KOPT-K1 (cell line): ENCODE data around the gene PRR29.
"Not testable (repeated sequence)": the region's sequence is repeated elsewhere in the genome, so short reads cannot be mapped to it uniquely, and the experiment has no call there.

ENCODE experiments used
- H3K27ac ChIP-seq: fragments of 200-600 bp; sonication (generic); 2 replicates; pipeline ENCODE4 v1.5.1; 2016; ENCODE audit warnings: antibody characterized with exemption, mild to moderate bottlenecking, low read depth, low read length; ENCODE audit not compliant: poor library complexity, severe bottlenecking
- H3K36me3 ChIP-seq: fragments of 200-600 bp; sonication (generic); 2 replicates; pipeline ENCODE4 v1.5.1; 2017; ENCODE audit warnings: antibody characterized with exemption, mild to moderate bottlenecking, low read length, moderate library complexity; ENCODE audit not compliant: insufficient read depth
- H3K9me3 ChIP-seq: fragments of 200-600 bp; sonication (generic); 2 replicates; pipeline ENCODE4 v1.5.1; 2017; ENCODE audit warnings: antibody characterized with exemption, low read length, mild to moderate bottlenecking; ENCODE audit not compliant: insufficient read depth, poor library complexity, severe bottlenecking

PRR29 gene

GRCh38 chr17:63999680-64000531 is 1.8 kb downstream of the PRR29 start:
- Histone ChIP-seq H3K27ac (no peak overlapping the region), H3K36me3 (peaks cover 40% of the 10 kb centered on the region), H3K9me3 (no peaks in the 10 kb centered on the region)

- Histone ChIP-seq H3K9me3 (no peaks in the 10 kb centered on the region), H3K27ac (no peak overlapping the region), H3K36me3 (peaks cover 52% of the 10 kb centered on the region)
Observed at GRCh38 chr17:64001091-64001579, 3.0 kb downstream of the PRR29 start.

- Histone ChIP-seq H3K9me3 (no peaks in the 10 kb centered on the region), H3K36me3 (peaks cover 60% of the 10 kb centered on the region), H3K27ac (no peak overlapping the region)
Observed at GRCh38 chr17:64001763-64002529, 3.8 kb downstream of the PRR29 start.

GRCh38 chr17:64002658-64003525 is 4.7 kb downstream of the PRR29 start:
- peaks cover 70% of the 10 kb centered on the region for H3K36me3 ChIP-seq
- no peak overlapping the region for H3K27ac ChIP-seq
- no peaks in the 10 kb centered on the region for H3K9me3 ChIP-seq

- Histone ChIP-seq H3K27ac (no peak overlapping the region), H3K9me3 (no peaks in the 10 kb centered on the region), H3K36me3 (peaks cover 77% of the 10 kb centered on the region)
Observed at GRCh38 chr17:64003526-64004121, 5.5 kb downstream of the PRR29 start.

GRCh38 chr17:64004218-64004770 is 6.1 kb downstream of the PRR29 start:
- peaks cover 84% of the 10 kb centered on the region for H3K36me3 ChIP-seq
- no peak overlapping the region for H3K27ac ChIP-seq
- no peaks in the 10 kb centered on the region for H3K9me3 ChIP-seq

GRCh38 chr17:64004903-64005733 is 7.0 kb downstream of the PRR29 start:
- H3K9me3 ChIP-seq: no peaks in the 10 kb centered on the region
- H3K27ac ChIP-seq: no peak overlapping the region
- peaks cover 92% of the 10 kb centered on the region for H3K36me3 ChIP-seq

- Histone ChIP-seq H3K27ac (no peak overlapping the region), H3K36me3 (peaks cover 98% of the 10 kb centered on the region), H3K9me3 (no peaks in the 10 kb centered on the region)
Observed at GRCh38 chr17:64005734-64006167, 7.6 kb downstream of the PRR29 start.

GRCh38 chr17:64006361-64007088 is 8.4 kb downstream of the PRR29 start:
- H3K36me3 ChIP-seq: peaks cover 100% of the 10 kb centered on the region
- no peak overlapping the region for H3K27ac ChIP-seq
- no peaks in the 10 kb centered on the region for H3K9me3 ChIP-seq

- H3K36me3 ChIP-seq: peaks cover 100% of the 10 kb centered on the region
- not testable (repeated sequence) for H3K9me3 ChIP-seq, H3K27ac ChIP-seq
Observed at GRCh38 chr17:64007089-64007837, 9.1 kb downstream of the PRR29 start.

- peaks cover 100% of the 10 kb centered on the region for H3K36me3 ChIP-seq
- no peak overlapping the region for H3K27ac ChIP-seq
- H3K9me3 ChIP-seq: no peaks in the 10 kb centered on the region
Observed at GRCh38 chr17:64007838-64008282, 9.7 kb downstream of the PRR29 start.

GRCh38 chr17:64008346-64008745 is 10.2 kb downstream of the PRR29 start:
- peaks cover 100% of the 10 kb centered on the region for H3K36me3 ChIP-seq
- no peak overlapping the region for H3K27ac ChIP-seq
- no peaks in the 10 kb centered on the region for H3K9me3 ChIP-seq
